PC-3 (cell line): ENCODE results near the gene MALRD1. TPM values are rescaled to one million over a fixed set of nuclear protein-coding genes. Genes with fewer than 3 reads are reported as not detected.
"Not testable (repeated sequence)": the region's sequence is repeated elsewhere in the genome, so short reads cannot be mapped to it uniquely, and the experiment has no call there.

Source experiments
- ATAC-seq: fragments of 200-7000 bp; cut with Tn5 transposase; 2 replicates; pipeline ENCODE4 v1.9.1; 2020; ENCODE audit warnings: mild to moderate bottlenecking, moderate library complexity
- BruUV-seq: library from RNA; stranded (reverse); fragments of 400-500 nt; replicated peaks from 2 replicates; lab custom pipeline; 2021; lab: Mats Ljungman, UMichigan
- CTCF ChIA-PET: fragments of 300-600 bp; sonication (Branson Sonifier 250); formaldehyde crosslinking; loops from one replicate; lab custom pipeline; 2022; ENCODE audit warnings: antibody characterized with exemption; lab: Charles Lee
- POLR2A ChIA-PET: fragments of 300-600 bp; sonication (Branson Sonifier 250); formaldehyde crosslinking; loops from one replicate; lab custom pipeline; 2022; ENCODE audit warnings: antibody characterized with exemption; ENCODE audit not compliant: unreplicated experiment; lab: Charles Lee
- DNase-seq: peaks from one replicate; pipeline ENCODE4 v3.0.0-alpha.2; 2015
- H2AFZ ChIP-seq: fragments of 300-600 bp; sonication (generic); 2 replicates; pipeline ENCODE4 v1.6.0; 2016; ENCODE audit warnings: antibody characterized with exemption, low read length
- H3F3A ChIP-seq: fragments of 300-600 bp; sonication (generic); one replicate; pipeline ENCODE4 v1.6.0; 2017; ENCODE audit warnings: antibody characterized with exemption, low read length, control low read depth, mild to moderate bottlenecking; ENCODE audit not compliant: unreplicated experiment
- H3K27ac ChIP-seq: fragments of 300-600 bp; sonication (generic); 2 replicates; pipeline ENCODE4 v1.5.1; 2016; ENCODE audit warnings: mild to moderate bottlenecking, low read length
- H3K27me3 ChIP-seq: fragments of 300-600 bp; sonication (generic); 2 replicates; pipeline ENCODE4 v1.6.1; 2016; ENCODE audit warnings: low read length, mixed read lengths
- H3K36me3 ChIP-seq: fragments of 300-600 bp; sonication (generic); 2 replicates; pipeline ENCODE4 v1.6.1; 2016; ENCODE audit warnings: low read depth, mixed run types, low read length, mixed read lengths
- H3K4me1 ChIP-seq: fragments of 300-600 bp; sonication (generic); 2 replicates; pipeline ENCODE4 v1.5.1; 2016; ENCODE audit warnings: low read length; ENCODE audit not compliant: insufficient read depth
- H3K4me2 ChIP-seq: fragments of 300-600 bp; sonication (generic); 2 replicates; pipeline ENCODE4 v1.6.0; 2016; ENCODE audit warnings: low read length
- H3K4me3 ChIP-seq: fragments of 300-600 bp; sonication (generic); 2 replicates; pipeline ENCODE4 v1.5.1; 2016; ENCODE audit warnings: mild to moderate bottlenecking, low read length, mixed read lengths
- H3K79me2 ChIP-seq: fragments of 300-600 bp; sonication (generic); 2 replicates; pipeline ENCODE4 v1.6.1; 2017; ENCODE audit warnings: low read length, mixed read lengths
- H3K9ac ChIP-seq: fragments of 300-600 bp; sonication (generic); 2 replicates; pipeline ENCODE4 v1.6.0; 2016; ENCODE audit warnings: mild to moderate bottlenecking, low read length
- H3K9me2 ChIP-seq: fragments of 300-600 bp; sonication (generic); replicated peaks from 2 replicates; pipeline ENCODE4 v1.6.1; 2016; ENCODE audit warnings: mixed run types, low read length, mixed read lengths
- H3K9me3 ChIP-seq: fragments of 300-600 bp; sonication (generic); 2 replicates; pipeline ENCODE4 v1.6.1; 2016; ENCODE audit warnings: low read length, mixed read lengths
- H4K20me1 ChIP-seq: fragments of 300-600 bp; sonication (generic); 2 replicates; pipeline ENCODE4 v1.6.1; 2016; ENCODE audit warnings: low read length, mixed read lengths
- EZH2 ChIP-seq: fragments of 300-600 bp; sonication (generic); IDR thresholded peaks from one replicate; pipeline ENCODE4 v1.6.1; 2017; ENCODE audit warnings: antibody characterized with exemption, mild to moderate bottlenecking, low read length; ENCODE audit not compliant: unreplicated experiment
- EZH2phosphoT487 ChIP-seq: fragments of 300-600 bp; sonication (generic); IDR thresholded peaks from 2 replicates; pipeline ENCODE4 v1.6.1; 2018; ENCODE audit warnings: mild to moderate bottlenecking, antibody characterized with exemption, low read length, borderline replicate concordance
- intact Hi-C: fragments of 100-400 bp; cut with micrococcal nuclease; formaldehyde crosslinking; loops from 2 replicates; pipeline ENCODE4 v1.9.0; 2023
- total RNA-seq: library from RNA; depleted of rRNA; stranded (reverse); fragments of >200 nt; gene quantifications from 2 replicates; pipeline ENCODE4 v1.2.3, GENCODE V29; 2014
- TF ChIP-seq, protein P1 (sequence below): fragments of 300-600 bp; sonication (generic); conservative IDR thresholded peaks from 2 replicates; pipeline ENCODE4 v1.5.1; 2017; ENCODE audit warnings: antibody characterized with exemption, low read depth, mild to moderate bottlenecking, low read length

The MALRD1 gene
- total RNA-seq, 1 experiment from 2014 or later = not detected

DNA sequence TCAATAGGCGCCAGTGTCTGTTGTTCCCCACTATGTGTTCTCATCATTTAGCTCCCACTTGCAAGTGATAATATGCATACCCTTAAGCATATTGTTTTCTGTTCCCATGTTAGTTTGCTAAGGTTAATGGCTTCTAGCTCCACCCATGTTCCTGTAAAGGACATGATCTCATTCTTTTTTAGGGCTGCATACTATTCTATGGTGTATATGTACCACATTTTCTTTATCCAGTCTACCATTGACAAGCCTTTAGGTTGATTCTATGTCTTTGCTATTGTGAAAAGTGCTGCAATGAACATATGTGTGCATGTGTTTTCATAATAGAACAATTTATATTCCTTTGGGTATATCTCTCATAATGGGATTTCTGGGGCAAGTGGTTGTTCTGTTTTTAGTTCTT lies 689.8 kb downstream of the MALRD1 start:
- no peak for TF ChIP-seq EZH2
- TF ChIP-seq, protein P1, sequence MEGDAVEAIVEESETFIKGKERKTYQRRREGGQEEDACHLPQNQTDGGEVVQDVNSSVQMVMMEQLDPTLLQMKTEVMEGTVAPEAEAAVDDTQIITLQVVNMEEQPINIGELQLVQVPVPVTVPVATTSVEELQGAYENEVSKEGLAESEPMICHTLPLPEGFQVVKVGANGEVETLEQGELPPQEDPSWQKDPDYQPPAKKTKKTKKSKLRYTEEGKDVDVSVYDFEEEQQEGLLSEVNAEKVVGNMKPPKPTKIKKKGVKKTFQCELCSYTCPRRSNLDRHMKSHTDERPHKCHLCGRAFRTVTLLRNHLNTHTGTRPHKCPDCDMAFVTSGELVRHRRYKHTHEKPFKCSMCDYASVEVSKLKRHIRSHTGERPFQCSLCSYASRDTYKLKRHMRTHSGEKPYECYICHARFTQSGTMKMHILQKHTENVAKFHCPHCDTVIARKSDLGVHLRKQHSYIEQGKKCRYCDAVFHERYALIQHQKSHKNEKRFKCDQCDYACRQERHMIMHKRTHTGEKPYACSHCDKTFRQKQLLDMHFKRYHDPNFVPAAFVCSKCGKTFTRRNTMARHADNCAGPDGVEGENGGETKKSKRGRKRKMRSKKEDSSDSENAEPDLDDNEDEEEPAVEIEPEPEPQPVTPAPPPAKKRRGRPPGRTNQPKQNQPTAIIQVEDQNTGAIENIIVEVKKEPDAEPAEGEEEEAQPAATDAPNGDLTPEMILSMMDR = no peak
- TF ChIP-seq EZH2phosphoT487 = no peak
- BruUV-seq = no TSS peak

GRCh38 chr10:19739232-19739631 lies 690.6 kb downstream of the MALRD1 start:
- H3F3A ChIP-seq, H2AFZ ChIP-seq, H3K4me3 ChIP-seq, H3K27ac ChIP-seq, H3K9me3 ChIP-seq, H3K27me3 ChIP-seq, DNase-seq, H4K20me1 ChIP-seq, intact Hi-C loops, POLR2A ChIA-PET, H3K9ac ChIP-seq, H3K4me2 ChIP-seq, BruUV-seq, H3K9me2 ChIP-seq, ATAC-seq, CTCF ChIA-PET, H3K4me1 ChIP-seq, H3K79me2 ChIP-seq, H3K36me3 ChIP-seq: not testable (repeated sequence)

More for the DNA sequence above, 689.8 kb downstream of the MALRD1 start:
- Histone ChIP-seq H2AFZ (no peak overlapping the region), H3K4me2 (no peak overlapping the region), H3K4me1 (no peaks in the 10 kb centered on the region), H3K9ac (no peak overlapping the region), H3F3A (no peaks in the 10 kb centered on the region), H3K9me2 (no peaks in the 10 kb centered on the region), H4K20me1 (no peaks in the 10 kb centered on the region), H3K4me3 (no peak overlapping the region), H3K27me3 (no peaks in the 10 kb centered on the region), H3K9me3 (no peaks in the 10 kb centered on the region), H3K36me3 (no peaks in the 10 kb centered on the region), H3K79me2 (no peaks in the 10 kb centered on the region), H3K27ac (no peak overlapping the region)
- ChIA-PET CTCF (no interaction called here), POLR2A (no interaction called here)
- ATAC-seq (no peak), DNase-seq (no peak)
- intact Hi-C loops = no loop called here

- H3K27ac ChIP-seq, H3K79me2 ChIP-seq, H3F3A ChIP-seq, H3K9me3 ChIP-seq, H3K4me3 ChIP-seq, CTCF ChIA-PET, intact Hi-C loops, H3K4me2 ChIP-seq, H3K9ac ChIP-seq, H3K9me2 ChIP-seq, H3K36me3 ChIP-seq, H4K20me1 ChIP-seq, ATAC-seq, BruUV-seq, POLR2A ChIA-PET, H3K27me3 ChIP-seq, H2AFZ ChIP-seq, H3K4me1 ChIP-seq, DNase-seq: not testable (repeated sequence)
These were observed 693.5 kb downstream of the MALRD1 start for GRCh38 chr10:19742144-19742543.

- H3K36me3 ChIP-seq = no peaks in the 10 kb centered on the region
- no TSS peak for BruUV-seq
- H3K79me2 ChIP-seq = no peaks in the 10 kb centered on the region
- H3K27ac ChIP-seq = no peak overlapping the region
- H3K9me3 ChIP-seq = no peaks in the 10 kb centered on the region
- H3K9ac ChIP-seq = no peak overlapping the region
- ATAC-seq (no peak), DNase-seq (no peak)
- POLR2A ChIA-PET = no interaction called here
- TF ChIP-seq EZH2 (no peak), EZH2phosphoT487 (no peak)
- TF ChIP-seq, protein P1 = no peak
- no peak overlapping the region for H3K4me3 ChIP-seq
- no peaks in the 10 kb centered on the region for H3K9me2 ChIP-seq
- H3F3A ChIP-seq = no peaks in the 10 kb centered on the region
- intact Hi-C loops = no loop called here
- no peaks in the 10 kb centered on the region for H4K20me1 ChIP-seq
- no peaks in the 10 kb centered on the region for H3K4me1 ChIP-seq
- no peak overlapping the region for H2AFZ ChIP-seq
- no peaks in the 10 kb centered on the region for H3K27me3 ChIP-seq
- H3K4me2 ChIP-seq = no peak overlapping the region
- CTCF ChIA-PET = no interaction called here
These were observed 697.1 kb downstream of the MALRD1 start for GRCh38 chr10:19745672-19746071.
